ENCODE results near the gene ACVR1B.

The ACVR1B gene

DNA sequence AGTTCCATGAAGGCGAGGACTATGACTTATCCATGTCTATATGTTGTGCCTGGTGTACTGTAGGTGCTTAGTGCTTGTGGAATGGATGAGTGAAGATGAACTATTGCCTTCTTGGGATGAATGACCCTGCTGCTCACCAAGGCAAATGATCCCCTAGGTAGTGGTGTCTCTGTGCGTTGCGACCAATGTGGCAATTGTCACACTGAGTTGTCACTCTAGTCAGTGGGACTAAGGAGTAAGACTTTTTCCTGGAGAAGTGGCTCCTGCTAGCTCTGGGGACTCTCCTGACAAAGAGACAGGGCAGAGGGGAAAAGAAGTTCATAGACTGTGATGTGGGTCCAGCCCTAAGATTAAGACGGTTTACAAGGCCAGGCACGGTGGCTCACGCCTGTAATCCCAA is 3.4 kb upstream of the ACVR1B start:
- Mint-ChIP-seq H3K9me3 (peaks cover 5% of the 10 kb centered on the region), H3K27ac (no peak overlapping the region), H3K4me1 (ENCODE audit: low read depth) (peaks cover 13% of the 10 kb centered on the region), H3K27me3 (peaks cover 8% of the 10 kb centered on the region), H3K36me3 (ENCODE audit: low read depth) (no peaks in the 10 kb centered on the region), H3K4me3 (no peak overlapping the region)
- no peak for DNase-seq

GRCh38 chr12:51949342-51950030 is 2.0 kb upstream of the ACVR1B start:
- Mint-ChIP-seq H3K36me3 (ENCODE audit: low read depth) (no peaks in the 10 kb centered on the region), H3K9me3 (peaks cover 2% of the 10 kb centered on the region), H3K4me3 (no peak overlapping the region), H3K27ac (no peak overlapping the region), H3K27me3 (peaks cover 8% of the 10 kb centered on the region), H3K4me1 (ENCODE audit: low read depth) (peaks cover 27% of the 10 kb centered on the region)
- DNase-seq, result no peak

- no peak for DNase-seq
- peak overlapping the region; percentile 85 for H3K27ac Mint-ChIP-seq
- H3K9me3 Mint-ChIP-seq, result no peaks in the 10 kb centered on the region
- peak overlapping the region; percentile 85 for H3K4me3 Mint-ChIP-seq
- no peaks in the 10 kb centered on the region for H3K36me3 Mint-ChIP-seq (ENCODE audit: low read depth)
- H3K27me3 Mint-ChIP-seq, result peaks cover 8% of the 10 kb centered on the region
- peaks cover 39% of the 10 kb centered on the region for H3K4me1 Mint-ChIP-seq (ENCODE audit: low read depth)
Measured at GRCh38 chr12:51950682-51951198, 759 bp upstream of the ACVR1B start.

- H3K36me3 Mint-ChIP-seq (ENCODE audit: low read depth), result no peaks in the 10 kb centered on the region
- H3K9me3 Mint-ChIP-seq, result no peaks in the 10 kb centered on the region
- peak; percentile 48 for DNase-seq
- H3K4me3 Mint-ChIP-seq, result peak overlapping the region; percentile 79
- peaks cover 8% of the 10 kb centered on the region for H3K27me3 Mint-ChIP-seq
- peaks cover 43% of the 10 kb centered on the region for H3K4me1 Mint-ChIP-seq (ENCODE audit: low read depth)
- peak overlapping the region; percentile 69 for H3K27ac Mint-ChIP-seq
Measured at GRCh38 chr12:51951843-51952722, 584 bp downstream of the ACVR1B start.

GRCh38 chr12:51953089-51953488 is 1.6 kb downstream of the ACVR1B start:
- H3K4me3 Mint-ChIP-seq, result peak overlapping the region; percentile 79
- no peaks in the 10 kb centered on the region for H3K36me3 Mint-ChIP-seq (ENCODE audit: low read depth)
- no peaks in the 10 kb centered on the region for H3K9me3 Mint-ChIP-seq
- peaks cover 47% of the 10 kb centered on the region for H3K4me1 Mint-ChIP-seq (ENCODE audit: low read depth)
- H3K27me3 Mint-ChIP-seq, result peaks cover 8% of the 10 kb centered on the region
- peak overlapping the region; percentile 0 for H3K27ac Mint-ChIP-seq
- no peak for DNase-seq

DNA sequence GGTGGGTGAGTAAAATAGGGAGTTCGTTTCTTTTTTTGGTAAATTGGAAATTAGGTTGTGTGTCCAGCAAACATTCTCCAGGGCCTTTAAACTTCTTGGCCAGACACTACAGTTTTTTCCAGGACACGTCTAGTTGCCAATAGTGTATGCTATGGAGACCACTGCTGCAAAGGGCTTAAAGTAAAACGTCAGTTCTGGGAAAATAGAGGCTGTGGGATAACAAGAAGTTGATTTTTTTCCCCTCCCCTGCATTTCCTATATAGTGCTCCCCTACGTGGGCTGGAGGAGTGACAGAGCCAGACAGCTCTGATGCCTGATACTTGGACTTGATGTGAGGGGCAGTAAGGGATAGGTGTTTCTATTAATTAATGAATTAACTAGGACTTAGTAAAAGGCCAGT is 2.4 kb downstream of the ACVR1B start:
- Mint-ChIP-seq H3K27me3 (peaks cover 8% of the 10 kb centered on the region), H3K27ac (no peak overlapping the region), H3K36me3 (ENCODE audit: low read depth) (no peaks in the 10 kb centered on the region), H3K9me3 (no peaks in the 10 kb centered on the region), H3K4me3 (peak overlapping the region; percentile 79), H3K4me1 (ENCODE audit: low read depth) (peaks cover 48% of the 10 kb centered on the region)
- DNase-seq, result no peak

GRCh38 chr12:51954561-51955361 is 3.3 kb downstream of the ACVR1B start:
- peaks cover 53% of the 10 kb centered on the region for H3K4me1 Mint-ChIP-seq (ENCODE audit: low read depth)
- H3K9me3 Mint-ChIP-seq, result no peaks in the 10 kb centered on the region
- no peak overlapping the region for H3K27ac Mint-ChIP-seq
- H3K27me3 Mint-ChIP-seq, result peaks cover 5% of the 10 kb centered on the region
- H3K36me3 Mint-ChIP-seq (ENCODE audit: low read depth), result peaks cover 6% of the 10 kb centered on the region
- no peak overlapping the region for H3K4me3 Mint-ChIP-seq
- DNase-seq, result no peak

DNA sequence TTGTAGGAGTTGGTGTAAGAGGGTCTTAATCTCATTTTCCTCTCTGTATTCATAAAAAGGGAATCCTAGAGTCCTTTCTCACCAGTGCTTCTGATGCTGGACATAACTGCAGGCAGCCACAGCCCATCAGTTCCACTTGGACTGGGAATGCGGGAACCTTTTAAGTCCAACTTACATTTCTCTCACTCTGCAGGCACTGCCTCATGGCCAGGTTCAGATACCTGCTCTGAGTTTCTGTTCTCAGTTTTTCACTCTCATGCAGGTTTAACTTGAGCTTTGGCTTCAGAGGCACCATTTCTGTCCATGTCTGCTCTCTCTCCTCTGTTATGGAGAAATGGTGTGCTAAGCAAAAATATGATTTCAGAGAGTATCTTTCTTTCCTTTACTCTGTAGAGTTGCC is 4.2 kb downstream of the ACVR1B start:
- H3K4me1 Mint-ChIP-seq (ENCODE audit: low read depth), result peaks cover 57% of the 10 kb centered on the region
- H3K36me3 Mint-ChIP-seq (ENCODE audit: low read depth), result peaks cover 14% of the 10 kb centered on the region
- H3K27ac Mint-ChIP-seq, result no peak overlapping the region
- H3K9me3 Mint-ChIP-seq, result no peaks in the 10 kb centered on the region
- no peaks in the 10 kb centered on the region for H3K27me3 Mint-ChIP-seq
- no peak for DNase-seq
- no peak overlapping the region for H3K4me3 Mint-ChIP-seq

DNA sequence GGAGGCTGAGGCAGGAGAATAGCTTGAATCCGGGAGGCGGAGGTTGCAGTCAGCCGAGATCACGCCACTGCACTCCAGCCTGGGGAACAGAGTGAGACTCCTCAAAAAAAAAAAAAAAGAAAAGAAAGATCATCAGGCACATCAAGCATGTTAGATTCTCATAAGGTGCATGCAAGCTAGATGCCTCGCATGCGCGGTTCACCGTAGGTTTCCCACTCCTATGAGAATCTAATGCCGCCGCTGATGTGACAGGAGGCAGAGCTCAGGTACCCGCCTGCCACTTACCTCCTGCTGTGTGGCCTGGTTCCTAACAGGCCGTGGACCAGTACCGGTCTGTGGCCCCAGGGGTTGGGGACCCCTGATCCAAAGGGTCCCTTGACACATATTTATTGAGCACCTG is 7.0 kb downstream of the ACVR1B start:
- no peak for DNase-seq
- peaks cover 22% of the 10 kb centered on the region for H3K36me3 Mint-ChIP-seq (ENCODE audit: low read depth)
- no peak overlapping the region for H3K27ac Mint-ChIP-seq
- H3K4me1 Mint-ChIP-seq (ENCODE audit: low read depth), result peaks cover 59% of the 10 kb centered on the region
- no peaks in the 10 kb centered on the region for H3K9me3 Mint-ChIP-seq
- H3K4me3 Mint-ChIP-seq, result no peak overlapping the region
- H3K27me3 Mint-ChIP-seq, result no peaks in the 10 kb centered on the region

DNA sequence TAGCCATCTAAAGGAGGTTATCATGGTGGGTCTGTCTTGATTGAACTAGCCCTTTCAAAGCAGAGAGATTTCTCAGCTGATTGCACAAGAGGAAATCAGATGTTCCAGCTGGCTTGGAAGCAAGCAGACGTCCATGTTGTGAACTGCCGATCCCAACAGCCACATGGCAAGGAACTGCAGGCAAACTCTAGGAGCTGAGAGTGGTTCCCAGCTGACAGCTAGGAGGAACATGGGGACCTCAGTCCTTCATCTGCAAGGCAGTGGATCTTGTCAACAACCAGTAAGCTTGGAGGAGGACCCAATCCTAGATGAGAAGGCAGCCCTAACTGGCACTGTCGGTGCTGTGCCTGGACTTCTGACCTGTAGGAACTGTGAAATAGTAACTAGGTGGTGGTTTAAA is 7.7 kb downstream of the ACVR1B start:
- Mint-ChIP-seq H3K27ac (peak overlapping the region; percentile 8), H3K4me3 (no peak overlapping the region), H3K9me3 (no peaks in the 10 kb centered on the region)

GRCh38 chr12:51959921-51960320 is 8.4 kb downstream of the ACVR1B start:
- H3K36me3 Mint-ChIP-seq (ENCODE audit: low read depth), result peaks cover 26% of the 10 kb centered on the region
- H3K9me3 Mint-ChIP-seq, result no peaks in the 10 kb centered on the region
- peaks cover 48% of the 10 kb centered on the region for H3K4me1 Mint-ChIP-seq (ENCODE audit: low read depth)
- H3K4me3 Mint-ChIP-seq, result no peak overlapping the region
- no peaks in the 10 kb centered on the region for H3K27me3 Mint-ChIP-seq
- no peak overlapping the region for H3K27ac Mint-ChIP-seq
- DNase-seq, result no peak

More for the DNA sequence above, 7.7 kb downstream of the ACVR1B start:
- peaks cover 52% of the 10 kb centered on the region for H3K4me1 Mint-ChIP-seq (ENCODE audit: low read depth)
- peaks cover 24% of the 10 kb centered on the region for H3K36me3 Mint-ChIP-seq (ENCODE audit: low read depth)
- no peak for DNase-seq
- H3K27me3 Mint-ChIP-seq, result no peaks in the 10 kb centered on the region

- peaks cover 26% of the 10 kb centered on the region for H3K36me3 Mint-ChIP-seq (ENCODE audit: low read depth)
- peaks cover 43% of the 10 kb centered on the region for H3K4me1 Mint-ChIP-seq (ENCODE audit: low read depth)
- H3K9me3 Mint-ChIP-seq, result no peaks in the 10 kb centered on the region
- H3K27me3 Mint-ChIP-seq, result no peaks in the 10 kb centered on the region
- no peak overlapping the region for H3K4me3 Mint-ChIP-seq
- H3K27ac Mint-ChIP-seq, result no peak overlapping the region
- no peak for DNase-seq
Measured at GRCh38 chr12:51960488-51960887, 9.0 kb downstream of the ACVR1B start.

DNA sequence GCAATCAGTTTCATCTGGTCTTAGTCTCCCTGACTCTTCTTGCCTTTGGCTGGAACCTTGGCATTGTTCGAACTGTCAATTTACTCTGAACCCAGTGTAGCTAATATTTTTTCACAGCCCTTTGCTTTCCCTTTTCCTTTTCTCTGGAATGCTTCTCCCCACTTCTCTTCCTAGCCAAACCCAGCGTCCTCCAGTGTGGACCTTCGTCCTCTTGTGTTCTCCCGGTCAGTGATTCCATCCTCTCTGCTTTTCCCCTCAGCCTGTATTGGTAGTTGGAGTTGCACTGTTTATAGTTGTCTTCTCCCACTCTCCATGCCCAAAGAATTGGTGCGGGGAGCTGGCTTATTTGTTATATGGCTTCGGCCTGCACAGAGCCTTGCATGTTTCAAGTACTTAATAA is 9.4 kb downstream of the ACVR1B start:
- Mint-ChIP-seq H3K27ac (no peak overlapping the region), H3K27me3 (no peaks in the 10 kb centered on the region), H3K9me3 (no peaks in the 10 kb centered on the region)

GRCh38 chr12:51961834-51962233 is 10.3 kb downstream of the ACVR1B start:
- peaks cover 26% of the 10 kb centered on the region for H3K36me3 Mint-ChIP-seq (ENCODE audit: low read depth)
- H3K4me3 Mint-ChIP-seq, result no peak overlapping the region
- no peak for DNase-seq
- no peak overlapping the region for H3K27ac Mint-ChIP-seq
- no peaks in the 10 kb centered on the region for H3K27me3 Mint-ChIP-seq
- H3K9me3 Mint-ChIP-seq, result no peaks in the 10 kb centered on the region
- peaks cover 37% of the 10 kb centered on the region for H3K4me1 Mint-ChIP-seq (ENCODE audit: low read depth)

More for the DNA sequence above, 9.4 kb downstream of the ACVR1B start:
- peaks cover 26% of the 10 kb centered on the region for H3K36me3 Mint-ChIP-seq (ENCODE audit: low read depth)
- no peak overlapping the region for H3K4me3 Mint-ChIP-seq
- H3K4me1 Mint-ChIP-seq (ENCODE audit: low read depth), result peaks cover 39% of the 10 kb centered on the region
- no peak for DNase-seq
